GOT3 (cell line): ENCODE data around the gene APBA1.
"Not testable (repeated sequence)": the region's sequence is repeated elsewhere in the genome, so short reads cannot be mapped to it uniquely, and the experiment has no call there.

Experiments used
- DNase-seq: peaks from one replicate; lab custom pipeline; 2025; ENCODE audit warnings: mixed read lengths; lab: John Stamatoyannopoulos, UW

Gene APBA1

GRCh38 chr9:69440254-69440955, 231.8 kb downstream of the APBA1 start:
- DNase-seq = not testable (repeated sequence)

- not testable (repeated sequence) for DNase-seq
These were observed 232.5 kb downstream of the APBA1 start for GRCh38 chr9:69439654-69440053.

- DNase-seq = no peak
These were observed 238.2 kb downstream of the APBA1 start for GRCh38 chr9:69433968-69434367.

- no peak for DNase-seq
These were observed 238.8 kb downstream of the APBA1 start for GRCh38 chr9:69433392-69433791.

- DNase-seq = no peak
These were observed 239.5 kb downstream of the APBA1 start for GRCh38 chr9:69432623-69433022.

GRCh38 chr9:69431777-69432176, 240.4 kb downstream of the APBA1 start:
- no peak for DNase-seq

GRCh38 chr9:69431203-69431602, 241.0 kb downstream of the APBA1 start:
- no peak for DNase-seq

- no peak for DNase-seq
These were observed 242.0 kb downstream of the APBA1 start for GRCh38 chr9:69430206-69430605.

GRCh38 chr9:69429281-69429680, 242.9 kb downstream of the APBA1 start:
- no peak for DNase-seq

GRCh38 chr9:69428017-69428785, 244.0 kb downstream of the APBA1 start:
- no peak for DNase-seq

GRCh38 chr9:69427286-69427685, 244.9 kb downstream of the APBA1 start:
- DNase-seq = no peak

- no peak for DNase-seq
These were observed 246.9 kb downstream of the APBA1 start for GRCh38 chr9:69425136-69425801.

- no peak for DNase-seq
These were observed 250.0 kb downstream of the APBA1 start for GRCh38 chr9:69421908-69422801.

- no peak for DNase-seq
These were observed 251.4 kb downstream of the APBA1 start for GRCh38 chr9:69420611-69421270.

GRCh38 chr9:69412741-69413150, 259.4 kb downstream of the APBA1 start:
- DNase-seq = no peak

GRCh38 chr9:69411931-69412740, 260.0 kb downstream of the APBA1 start:
- DNase-seq = no peak

- no peak for DNase-seq
These were observed 260.9 kb downstream of the APBA1 start for GRCh38 chr9:69411246-69411645.

- not testable (repeated sequence) for DNase-seq
These were observed 262.2 kb downstream of the APBA1 start for GRCh38 chr9:69409936-69410335.

- no peak for DNase-seq
These were observed 271.7 kb downstream of the APBA1 start for GRCh38 chr9:69400470-69400869.
